ENCODE measurements around the gene UBE2Z.
"Not testable (repeated sequence)": the region's sequence is repeated elsewhere in the genome, so short reads cannot be mapped to it uniquely, and the experiment has no call there.

UBE2Z gene

DNA sequence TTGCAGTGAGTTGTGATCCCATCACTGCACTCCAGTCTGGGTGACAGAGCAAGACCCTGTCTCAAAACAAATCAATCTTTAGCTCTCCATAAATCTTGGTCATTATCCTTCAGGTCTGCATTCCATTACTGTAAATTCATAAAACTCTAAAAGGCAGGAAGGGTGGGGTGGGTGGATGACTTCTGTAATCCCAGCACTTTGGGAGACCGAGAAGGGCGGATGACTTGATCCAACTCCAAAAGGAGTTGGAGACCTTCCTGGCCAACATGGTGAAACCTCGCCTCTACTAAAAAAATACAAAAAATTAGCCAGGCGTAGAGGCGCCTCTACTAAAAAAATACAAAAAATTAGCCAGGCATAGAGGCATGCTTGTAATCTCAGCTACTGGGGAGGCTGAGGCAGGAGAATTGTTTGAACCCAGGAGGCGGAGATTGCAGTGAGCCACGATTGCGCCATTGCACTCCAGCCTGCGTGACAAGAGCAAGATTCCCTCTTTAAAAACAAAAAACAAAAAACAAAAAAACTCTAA is 2.2 kb upstream of the UBE2Z start:
- no peak for DNase-seq

- DNase-seq: peak in 2 of 3 donors; percentile 35 to 42
These were observed 527 bp upstream of the UBE2Z start for GRCh38 chr17:48907713-48908046.

DNA sequence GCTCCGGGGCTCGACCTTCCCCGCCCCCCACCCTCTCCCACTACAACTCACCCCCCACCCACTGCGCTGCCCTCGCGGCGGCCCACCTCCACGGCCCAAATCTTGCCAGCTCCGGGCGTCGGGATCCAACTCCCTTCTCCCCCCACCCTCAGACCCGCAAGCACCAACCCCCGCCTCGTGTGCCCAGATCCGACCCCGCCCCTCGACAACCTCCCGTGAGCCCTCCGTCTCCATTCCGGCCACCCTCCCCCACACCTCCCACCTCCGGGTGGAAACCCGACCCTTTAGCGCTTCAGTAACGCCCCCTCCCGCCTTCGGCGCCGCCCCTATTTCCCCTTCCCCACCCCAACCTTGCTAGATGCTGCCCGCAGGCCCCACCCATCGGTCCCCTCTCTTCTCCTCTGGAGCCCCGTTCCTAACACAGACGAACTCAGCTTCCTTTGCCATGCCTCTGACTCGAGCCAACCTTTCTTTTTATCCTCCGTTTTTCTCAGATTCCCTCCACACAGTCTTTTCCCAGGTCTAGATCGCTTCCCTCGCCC is 717 bp downstream of the UBE2Z start:
- peak; percentile 71 to 90 (median 82) for DNase-seq

DNA sequence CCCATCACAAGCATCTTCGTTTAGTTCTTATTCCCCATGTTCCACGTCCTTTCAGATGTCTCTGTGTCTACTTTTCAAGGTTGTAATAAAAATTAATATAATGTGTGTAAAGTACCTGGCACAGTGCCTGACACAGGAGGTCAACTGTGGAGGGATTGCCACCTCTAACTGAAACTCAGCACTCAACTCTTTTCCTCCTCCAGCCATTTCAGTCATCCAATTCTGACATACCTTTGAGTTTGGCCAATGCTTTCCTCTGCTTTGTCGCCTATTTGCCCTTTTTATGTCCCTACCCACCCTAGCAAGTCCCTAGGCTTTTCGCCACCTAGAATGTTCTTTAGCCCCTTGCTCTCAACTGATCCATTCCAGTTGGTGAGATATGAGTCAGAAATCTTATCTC is 1.6 kb downstream of the UBE2Z start:
- no peak for DNase-seq

DNA sequence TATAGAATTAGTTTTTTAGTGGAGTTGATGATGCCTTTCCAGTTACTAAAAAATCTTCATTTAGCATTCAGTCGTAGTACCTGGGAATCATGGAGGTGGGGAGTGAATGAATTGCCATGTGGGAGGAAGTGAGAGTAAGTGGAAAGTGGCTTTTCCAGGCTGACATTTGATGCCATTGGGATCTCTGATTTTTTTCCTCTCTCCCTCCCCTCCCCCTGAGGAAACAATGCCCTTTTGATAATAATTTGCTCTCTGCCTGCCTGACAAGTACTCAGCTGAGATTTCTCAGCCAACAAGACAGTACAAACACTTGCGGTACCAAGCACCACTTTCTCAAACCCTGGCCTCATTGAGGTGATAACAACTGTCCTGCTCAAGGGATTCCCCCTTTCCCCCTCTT is 2.2 kb downstream of the UBE2Z start:
- no peak for DNase-seq

- DNase-seq: no peak
These were observed 4.3 kb downstream of the UBE2Z start for GRCh38 chr17:48912476-48912875.

DNA sequence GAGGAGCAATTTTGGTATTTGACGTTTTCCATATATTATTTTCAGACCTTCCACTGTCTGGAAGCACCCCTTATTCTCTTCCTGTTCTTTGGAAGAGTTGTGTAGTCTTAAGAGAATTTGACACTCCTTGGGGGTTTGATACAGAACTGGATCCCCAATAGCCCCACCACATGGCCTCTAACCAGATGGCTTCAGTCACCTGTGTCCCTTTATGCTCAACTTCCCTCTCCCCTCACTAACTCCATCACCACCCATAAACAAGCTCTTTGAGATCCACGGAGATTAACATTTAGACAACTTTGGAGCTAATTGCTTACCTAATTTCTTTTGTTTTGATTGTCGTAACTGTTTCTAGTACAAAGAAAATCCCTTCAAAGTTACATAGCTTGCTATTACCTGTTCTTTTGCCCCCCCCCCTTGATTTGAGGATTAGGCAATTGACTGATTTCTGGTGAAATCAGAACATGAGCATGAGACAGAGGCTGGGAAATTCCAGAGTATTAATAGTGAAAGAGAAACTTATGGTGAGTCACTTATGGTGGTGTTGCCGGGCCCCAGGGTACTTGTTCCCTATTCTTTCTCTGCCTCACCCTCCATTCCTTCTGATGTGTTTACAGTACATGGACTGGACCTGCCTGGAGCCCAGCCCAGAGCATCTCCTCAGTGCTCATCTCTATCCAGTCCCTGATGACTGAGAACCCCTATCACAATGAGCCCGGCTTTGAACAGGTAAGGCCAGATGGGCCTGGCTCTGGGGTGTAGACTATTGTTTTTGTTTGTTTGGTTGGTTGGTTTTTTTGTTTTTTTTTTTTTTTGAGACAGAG is 7.5 kb downstream of the UBE2Z start:
- peak; percentile 89 to 98 (median 97) for DNase-seq

DNA sequence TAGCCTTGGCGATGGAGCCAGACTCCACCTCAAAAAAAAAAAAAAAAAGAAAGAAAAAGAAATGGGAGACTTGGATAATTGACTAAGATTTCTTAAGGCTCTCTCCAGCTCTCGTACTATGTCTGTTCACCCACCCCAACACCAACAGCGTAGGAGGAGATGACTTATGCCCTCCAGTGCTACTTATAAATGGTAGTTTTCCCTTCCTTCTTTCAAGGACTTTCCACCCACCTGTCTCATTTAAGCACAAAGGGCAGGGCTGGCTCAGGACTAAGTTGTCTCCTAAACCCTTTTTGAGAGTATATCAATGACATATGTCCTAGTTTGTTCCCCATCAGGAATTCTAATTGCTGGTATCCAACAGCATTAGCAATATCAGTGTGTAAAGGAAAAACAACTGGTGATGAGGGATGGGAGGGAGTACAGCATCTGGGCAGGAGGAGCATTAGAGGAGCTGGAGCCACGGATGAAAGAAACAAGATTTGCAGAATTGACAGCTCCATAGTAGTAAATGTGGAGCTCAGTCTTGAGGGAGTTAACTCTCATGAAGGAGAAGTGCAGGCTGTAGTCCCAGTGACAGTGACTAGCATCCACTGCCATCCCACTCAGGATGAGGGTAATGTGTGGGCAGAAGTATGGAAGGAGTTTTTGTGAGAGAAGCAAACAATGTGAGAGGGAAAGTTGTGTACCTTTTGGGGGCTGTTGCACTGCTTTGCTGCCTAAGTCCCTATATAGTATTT is 17.2 kb downstream of the UBE2Z start:
- DNase-seq: peak; percentile 32 to 50 (median 50)

- no peak for DNase-seq
These were observed 17.8 kb downstream of the UBE2Z start for GRCh38 chr17:48925991-48926342.

DNA sequence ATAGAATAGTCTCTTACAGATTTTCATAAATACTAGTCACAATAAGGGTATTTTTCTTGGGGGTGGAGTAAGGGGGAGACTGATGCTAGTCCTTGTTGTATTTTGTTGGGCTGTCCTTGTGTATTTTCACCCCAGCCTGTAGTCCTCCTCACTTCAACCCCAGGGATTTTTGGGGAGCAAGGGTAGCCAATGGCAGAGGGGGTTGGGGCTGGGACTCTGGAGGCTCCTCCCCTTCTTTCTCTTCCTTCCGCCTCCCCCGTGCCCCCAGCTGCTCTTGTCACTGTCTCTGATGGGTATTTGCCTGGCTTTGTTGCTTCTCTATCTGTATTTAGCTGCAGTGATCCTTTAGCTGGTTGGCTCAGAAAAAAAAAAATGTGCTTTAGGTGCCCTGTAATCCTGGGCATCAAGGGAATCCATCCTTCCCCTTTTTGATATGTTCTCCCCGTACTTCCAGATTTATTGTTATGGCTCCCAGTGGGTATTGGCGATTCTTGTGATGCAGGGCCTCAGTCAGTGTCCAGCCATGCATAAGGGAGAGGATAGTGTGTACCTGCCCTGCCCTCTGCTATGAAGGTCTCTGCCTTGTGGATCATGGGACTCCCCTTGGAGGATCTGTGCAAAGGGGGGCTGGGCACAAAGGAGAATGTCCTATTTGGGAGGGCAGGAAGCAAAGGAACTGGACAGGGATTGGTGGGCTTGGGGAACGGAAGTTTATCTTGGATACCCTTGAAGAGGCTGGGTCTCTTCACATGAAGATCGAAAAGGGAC is 20.0 kb downstream of the UBE2Z start:
- DNase-seq: no peak

GRCh38 chr17:48928876-48929811 is 20.9 kb downstream of the UBE2Z start:
- peak; percentile 54 to 62 (median 54) for DNase-seq

- DNase-seq: no peak
These were observed 21.6 kb downstream of the UBE2Z start for GRCh38 chr17:48929812-48930165.

DNA sequence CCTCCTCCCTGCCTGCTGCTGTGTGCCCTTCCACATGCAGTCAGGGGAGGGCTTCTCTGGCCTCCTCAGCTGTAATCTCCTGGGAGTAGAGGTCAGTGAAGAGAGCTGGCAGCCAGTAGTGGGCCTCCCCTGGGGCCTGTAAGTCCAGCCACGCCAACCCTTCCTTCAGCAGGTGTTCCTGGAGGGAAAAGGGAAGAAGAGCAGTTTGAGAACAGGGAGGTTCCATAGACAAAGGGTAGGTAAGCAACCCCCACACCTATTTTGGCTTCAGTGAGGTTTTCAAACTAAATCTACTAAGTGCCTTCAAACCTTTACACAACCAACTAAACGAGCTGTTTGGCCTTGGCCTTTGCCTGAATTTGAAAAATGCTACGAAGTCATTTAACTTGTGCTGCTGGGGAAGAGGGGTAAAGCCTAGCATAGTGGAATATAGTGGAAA is 22.2 kb downstream of the UBE2Z start:
- DNase-seq: no peak

- peak in 2 of 3 donors; percentile 24 to 28 for DNase-seq
These were observed 24.8 kb downstream of the UBE2Z start for GRCh38 chr17:48933035-48933434.

DNA sequence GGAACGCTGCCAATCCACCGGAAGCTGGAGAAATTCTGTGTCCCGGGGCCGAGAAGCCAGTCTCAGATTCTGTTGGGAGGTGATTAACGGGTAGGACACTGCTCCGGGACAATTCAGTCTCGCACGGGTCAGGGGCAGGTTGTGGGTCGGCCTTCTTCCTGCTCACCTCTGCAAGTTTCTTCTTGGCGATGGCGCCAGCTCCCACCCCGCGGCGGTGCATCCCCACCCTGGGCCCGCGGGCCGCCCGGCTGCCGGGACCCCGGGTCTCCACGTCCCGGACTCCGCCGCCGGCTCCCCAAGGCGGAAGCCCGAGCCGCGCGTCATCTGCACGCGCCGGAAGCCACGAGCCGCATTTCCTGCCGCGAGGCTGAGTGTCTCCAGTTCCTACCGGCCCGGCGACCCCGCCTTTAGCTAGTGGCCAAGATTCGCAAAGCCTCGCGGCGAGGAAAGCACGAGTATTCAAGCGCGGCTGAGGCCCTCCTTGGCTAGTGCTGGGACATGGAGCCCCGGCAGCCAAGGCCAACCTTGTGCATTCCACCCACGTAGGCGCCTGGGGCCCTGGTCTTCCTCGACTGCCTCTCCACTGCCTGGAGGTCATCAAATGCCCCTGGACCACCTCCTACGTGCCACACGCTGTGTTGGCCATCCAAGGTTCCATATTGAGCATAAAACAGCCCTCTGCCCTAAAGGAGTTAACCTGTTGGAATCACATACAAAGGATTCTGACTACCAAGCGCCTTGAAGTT is 36.5 kb downstream of the UBE2Z start, which contains the start of gene SNF8:
Gene SNF8 (minus strand): TSS at position 328 of the 746 bp plus-strand sequence. CDS start 108 bp downstream, at position 220.
- peak; percentile 94 to 96 (median 96) for DNase-seq

DNA sequence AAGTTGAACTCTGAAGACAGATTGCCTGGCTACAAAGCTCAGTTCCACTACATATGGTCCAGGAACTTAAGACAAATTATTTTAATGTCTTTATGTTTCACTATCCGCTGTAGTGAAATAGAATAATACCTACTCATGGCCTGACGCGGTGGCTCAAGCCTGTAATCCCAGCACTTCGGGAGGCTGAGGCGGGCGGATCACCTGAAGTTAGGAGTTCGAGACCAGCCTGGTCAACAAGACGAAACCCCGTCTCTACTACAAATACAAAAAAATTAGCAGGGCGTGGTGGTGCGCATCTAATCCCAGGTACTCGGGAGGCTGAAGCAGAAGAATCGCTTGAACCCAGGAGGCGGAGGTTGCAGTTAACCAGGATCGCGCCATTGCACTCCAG is 37.0 kb downstream of the UBE2Z start:
- DNase-seq: not testable (repeated sequence)

GRCh38 chr17:48951572-48951971 is 43.4 kb downstream of the UBE2Z start:
- DNase-seq: no peak

DNA sequence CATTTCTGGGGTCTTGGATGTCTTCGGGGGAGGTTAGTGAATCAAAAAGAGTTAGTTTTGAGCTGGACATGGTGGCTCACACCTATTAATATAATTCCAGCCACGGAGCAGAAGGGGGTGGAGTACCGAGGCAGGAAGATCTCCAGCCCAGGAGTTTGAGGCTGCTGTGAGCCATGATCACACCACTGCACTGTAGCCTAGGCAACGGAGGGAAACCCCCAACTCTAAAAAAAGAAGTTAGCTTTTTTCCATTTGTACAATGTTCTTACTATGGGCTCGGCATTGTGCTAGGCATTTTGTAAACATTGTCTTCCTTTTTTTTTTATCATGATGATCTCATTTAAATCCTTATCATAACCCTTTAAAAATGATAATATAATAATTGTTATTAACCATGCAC is 44.7 kb downstream of the UBE2Z start:
- DNase-seq: peak; percentile 71 to 79 (median 77)

GRCh38 chr17:48954300-48954755 is 46.1 kb downstream of the UBE2Z start:
- DNase-seq: peak in 1 of 3 donors; percentile 30

DNA sequence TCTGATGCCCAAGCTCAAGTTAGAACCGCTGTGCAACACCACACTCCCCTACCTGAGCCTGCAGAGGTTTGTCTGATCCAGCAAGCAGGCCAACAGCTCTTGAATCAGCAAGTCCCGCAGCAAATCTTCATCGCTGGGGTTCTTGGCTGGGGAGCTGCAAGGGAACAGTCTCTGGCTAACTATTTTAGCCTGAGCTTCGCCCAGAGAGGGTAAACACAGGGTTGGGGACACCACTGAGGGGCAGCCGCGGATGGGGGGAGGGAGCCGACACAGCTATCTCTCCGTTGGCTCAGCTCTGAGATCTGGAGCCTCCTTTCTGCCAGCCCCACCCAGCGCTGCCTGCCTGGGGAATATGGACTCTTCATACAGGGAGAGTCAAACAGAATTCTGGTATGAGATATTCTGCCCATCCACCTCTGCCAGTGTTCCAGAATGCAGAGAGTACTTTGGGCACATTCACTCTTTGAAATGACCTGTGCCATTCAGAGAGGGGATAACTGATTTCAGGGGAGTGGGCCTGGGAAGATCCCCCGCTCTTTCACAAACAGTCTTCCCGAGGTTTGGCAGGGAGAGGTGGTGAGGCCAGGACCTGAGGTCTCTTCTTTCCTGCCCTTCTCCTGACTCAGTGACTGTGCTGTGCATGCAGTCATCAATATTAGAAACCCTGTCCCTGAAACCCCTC is 52.8 kb downstream of the UBE2Z start:
- DNase-seq: no peak

Measured in suppressor macrophage treated with lipopolysaccharide for 1 hour (primary cell).